Epithelial cell of proximal tubule (primary cell): ENCODE data around the gene RIMBP2. TPM values are rescaled to one million over a fixed set of nuclear protein-coding genes. Genes with fewer than 3 reads are reported as not detected.

Experiments
- DNase-seq: peaks from one replicate; pipeline ENCODE4 v3.0.0-alpha.2; 2011; ENCODE audit warnings: low read depth
- H3K4me3 ChIP-seq: 2 replicates; pipeline ENCODE4 v1.5.1; 2011; ENCODE audit warnings: low read depth, mild to moderate bottlenecking, low read length
- CTCF ChIP-seq: conservative IDR thresholded peaks from 2 replicates; pipeline ENCODE4 v1.5.1; 2012; ENCODE audit warnings: low read depth, mild to moderate bottlenecking, low read length
- total RNA-seq: library from RNA; depleted of rRNA; stranded (reverse); fragments of >200 nt; gene quantifications from 2 replicates; pipeline ENCODE4 v1.2.3, GENCODE V29; 2015

The RIMBP2 gene
- total RNA-seq, 1 donor from 2014 or later, result 0.98 TPM

- no peak for TF ChIP-seq CTCF
- no peak overlapping the region for H3K4me3 ChIP-seq
- DNase-seq, result no peak
Observed at GRCh38 chr12:130583800-130584199, 132.3 kb downstream of the RIMBP2 start.

GRCh38 chr12:130583317-130583716 lies 132.8 kb downstream of the RIMBP2 start:
- TF ChIP-seq CTCF, result no peak
- H3K4me3 ChIP-seq, result no peak overlapping the region
- DNase-seq, result no peak

GRCh38 chr12:130582286-130582685 lies 133.8 kb downstream of the RIMBP2 start:
- H3K4me3 ChIP-seq, result no peak overlapping the region
- DNase-seq, result no peak
- no peak for TF ChIP-seq CTCF

- no peak for DNase-seq
- no peak for TF ChIP-seq CTCF
- H3K4me3 ChIP-seq, result no peak overlapping the region
Observed at GRCh38 chr12:130581782-130582181, 134.3 kb downstream of the RIMBP2 start.

GRCh38 chr12:130579231-130579630 lies 136.9 kb downstream of the RIMBP2 start:
- no peak overlapping the region for H3K4me3 ChIP-seq
- DNase-seq, result no peak
- TF ChIP-seq CTCF, result no peak

GRCh38 chr12:130577351-130577750 lies 138.7 kb downstream of the RIMBP2 start:
- no peak for DNase-seq
- H3K4me3 ChIP-seq, result no peak overlapping the region
- no peak for TF ChIP-seq CTCF

GRCh38 chr12:130576371-130576816 lies 139.7 kb downstream of the RIMBP2 start:
- no peak for DNase-seq
- TF ChIP-seq CTCF, result no peak
- no peak overlapping the region for H3K4me3 ChIP-seq
